Measurements from ENCODE around the gene KCTD20.

The KCTD20 gene

GRCh38 chr6:36442671-36443470 is at the start of gene KCTD20, which contains the start of gene PXT1:
KCTD20 (plus strand) TSS chr6:36443000; CDS start chr6:36470098, 27,098 bp downstream.
PXT1 (minus strand) TSS chr6:36442854; CDS start chr6:36426082, 16,772 bp downstream.
- TF ChIP-seq ZBTB7A (IDR thresholded peaks at IDR 0.05; ENCODE audit: low read depth) (peak; percentile 79; the same call in 1 of the 2 replicates), MAX (IDR thresholded peaks at IDR 0.05) (peak; percentile 74), EP300 (IDR thresholded peaks at IDR 0.05; ENCODE audit: borderline replicate concordance) (no peak), TEAD4 (IDR thresholded peaks at IDR 0.05) (peak; percentile 32), TAF1 (IDR thresholded peaks at IDR 0.05; ENCODE audit: low read depth) (peak; percentile 69; the same call in 1 of the 2 replicates), YY1 (IDR thresholded peaks at IDR 0.05; ENCODE audit: low read depth) (peak; percentile 17; the same call in 1 of the 2 replicates), TCF12 (IDR thresholded peaks at IDR 0.05; ENCODE audit: low read depth) (no peak)

DNA sequence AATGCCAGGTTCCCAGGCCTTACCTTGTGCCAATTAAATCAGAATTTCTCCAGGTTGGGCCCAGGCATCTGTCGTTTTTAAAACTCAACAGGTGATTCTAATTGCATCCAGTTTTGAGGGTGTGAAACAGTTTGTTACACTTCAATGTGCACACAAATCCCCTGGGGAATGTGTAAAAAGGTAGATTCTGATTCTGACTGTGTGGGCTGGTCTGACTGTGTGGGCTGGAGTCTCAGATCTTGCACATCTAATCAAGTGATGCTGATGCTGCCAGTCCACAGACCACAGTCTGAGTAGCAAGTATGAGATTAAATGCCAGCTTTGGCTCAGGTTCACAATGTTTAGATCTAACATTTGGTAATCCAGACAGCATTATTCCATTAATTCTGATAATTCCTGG is 42.8 kb upstream of the KCTD20 start:
- TF ChIP-seq YY1 (IDR thresholded peaks at IDR 0.05; ENCODE audit: low read depth) (no peak), FOXM1 (IDR thresholded peaks at IDR 0.05; ENCODE audit: borderline replicate concordance, low read depth) (no peak), CEBPB (IDR thresholded peaks at IDR 0.05) (no peak), EP300 (IDR thresholded peaks at IDR 0.05; ENCODE audit: borderline replicate concordance) (no peak)

- TF ChIP-seq, protein P1, sequence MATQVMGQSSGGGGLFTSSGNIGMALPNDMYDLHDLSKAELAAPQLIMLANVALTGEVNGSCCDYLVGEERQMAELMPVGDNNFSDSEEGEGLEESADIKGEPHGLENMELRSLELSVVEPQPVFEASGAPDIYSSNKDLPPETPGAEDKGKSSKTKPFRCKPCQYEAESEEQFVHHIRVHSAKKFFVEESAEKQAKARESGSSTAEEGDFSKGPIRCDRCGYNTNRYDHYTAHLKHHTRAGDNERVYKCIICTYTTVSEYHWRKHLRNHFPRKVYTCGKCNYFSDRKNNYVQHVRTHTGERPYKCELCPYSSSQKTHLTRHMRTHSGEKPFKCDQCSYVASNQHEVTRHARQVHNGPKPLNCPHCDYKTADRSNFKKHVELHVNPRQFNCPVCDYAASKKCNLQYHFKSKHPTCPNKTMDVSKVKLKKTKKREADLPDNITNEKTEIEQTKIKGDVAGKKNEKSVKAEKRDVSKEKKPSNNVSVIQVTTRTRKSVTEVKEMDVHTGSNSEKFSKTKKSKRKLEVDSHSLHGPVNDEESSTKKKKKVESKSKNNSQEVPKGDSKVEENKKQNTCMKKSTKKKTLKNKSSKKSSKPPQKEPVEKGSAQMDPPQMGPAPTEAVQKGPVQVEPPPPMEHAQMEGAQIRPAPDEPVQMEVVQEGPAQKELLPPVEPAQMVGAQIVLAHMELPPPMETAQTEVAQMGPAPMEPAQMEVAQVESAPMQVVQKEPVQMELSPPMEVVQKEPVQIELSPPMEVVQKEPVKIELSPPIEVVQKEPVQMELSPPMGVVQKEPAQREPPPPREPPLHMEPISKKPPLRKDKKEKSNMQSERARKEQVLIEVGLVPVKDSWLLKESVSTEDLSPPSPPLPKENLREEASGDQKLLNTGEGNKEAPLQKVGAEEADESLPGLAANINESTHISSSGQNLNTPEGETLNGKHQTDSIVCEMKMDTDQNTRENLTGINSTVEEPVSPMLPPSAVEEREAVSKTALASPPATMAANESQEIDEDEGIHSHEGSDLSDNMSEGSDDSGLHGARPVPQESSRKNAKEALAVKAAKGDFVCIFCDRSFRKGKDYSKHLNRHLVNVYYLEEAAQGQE (IDR thresholded peaks at IDR 0.05; ENCODE audit: low read depth): no peak
- no peak for TF ChIP-seq ZBTB7A (IDR thresholded peaks at IDR 0.05; ENCODE audit: low read depth)
- TF ChIP-seq YY1 (IDR thresholded peaks at IDR 0.05; ENCODE audit: low read depth): no peak
- no peak for TF ChIP-seq CREB1 (IDR thresholded peaks at IDR 0.05; ENCODE audit: low read depth)
- no peak for TF ChIP-seq CEBPB (IDR thresholded peaks at IDR 0.05)
- TF ChIP-seq NFIC (IDR thresholded peaks at IDR 0.05): no peak
- no peak for TF ChIP-seq EP300 (IDR thresholded peaks at IDR 0.05; ENCODE audit: borderline replicate concordance)
- no peak for TF ChIP-seq TCF12 (IDR thresholded peaks at IDR 0.05; ENCODE audit: low read depth)
- TF ChIP-seq EGR1 (IDR thresholded peaks at IDR 0.05): no peak
- TF ChIP-seq MAX (IDR thresholded peaks at IDR 0.05): no peak
- TF ChIP-seq FOXM1 (IDR thresholded peaks at IDR 0.05; ENCODE audit: borderline replicate concordance, low read depth): no peak
- TF ChIP-seq RAD21 (IDR thresholded peaks at IDR 0.05; ENCODE audit: low read depth): no peak
- TF ChIP-seq, protein P2, sequence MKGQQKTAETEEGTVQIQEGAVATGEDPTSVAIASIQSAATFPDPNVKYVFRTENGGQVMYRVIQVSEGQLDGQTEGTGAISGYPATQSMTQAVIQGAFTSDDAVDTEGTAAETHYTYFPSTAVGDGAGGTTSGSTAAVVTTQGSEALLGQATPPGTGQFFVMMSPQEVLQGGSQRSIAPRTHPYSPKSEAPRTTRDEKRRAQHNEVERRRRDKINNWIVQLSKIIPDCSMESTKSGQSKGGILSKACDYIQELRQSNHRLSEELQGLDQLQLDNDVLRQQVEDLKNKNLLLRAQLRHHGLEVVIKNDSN (IDR thresholded peaks at IDR 0.05): no peak
- TF ChIP-seq TAF1 (IDR thresholded peaks at IDR 0.05; ENCODE audit: low read depth): no peak
- no peak for TF ChIP-seq TEAD4 (IDR thresholded peaks at IDR 0.05)
Observed at GRCh38 chr6:36402481-36402880, 40.3 kb upstream of the KCTD20 start.

DNA sequence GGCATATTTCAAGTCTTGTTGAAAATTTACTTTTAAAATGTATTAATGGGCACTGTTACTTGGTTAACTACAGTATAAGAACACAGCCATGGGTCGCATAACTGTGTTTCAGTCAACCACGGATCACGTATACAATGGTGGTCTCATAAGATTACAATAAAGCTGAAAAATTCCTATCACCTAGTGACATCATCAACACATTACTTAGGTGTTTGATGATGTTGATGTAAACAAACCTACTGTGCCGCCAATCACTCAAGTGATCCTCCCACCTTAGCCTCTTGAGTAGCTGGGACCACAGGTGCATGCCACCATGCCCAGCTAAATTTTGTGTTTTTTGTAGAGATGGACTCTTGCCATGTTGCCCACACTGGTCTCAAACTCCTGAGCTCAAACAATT is 38.6 kb upstream of the KCTD20 start:
- no peak for TF ChIP-seq FOXM1 (IDR thresholded peaks at IDR 0.05; ENCODE audit: borderline replicate concordance, low read depth)
- no peak for TF ChIP-seq EP300 (IDR thresholded peaks at IDR 0.05; ENCODE audit: borderline replicate concordance)
- no peak for TF ChIP-seq EGR1 (IDR thresholded peaks at IDR 0.05)
- TF ChIP-seq, protein P2 (IDR thresholded peaks at IDR 0.05): no peak
- TF ChIP-seq NFIC (IDR thresholded peaks at IDR 0.05): no peak

DNA sequence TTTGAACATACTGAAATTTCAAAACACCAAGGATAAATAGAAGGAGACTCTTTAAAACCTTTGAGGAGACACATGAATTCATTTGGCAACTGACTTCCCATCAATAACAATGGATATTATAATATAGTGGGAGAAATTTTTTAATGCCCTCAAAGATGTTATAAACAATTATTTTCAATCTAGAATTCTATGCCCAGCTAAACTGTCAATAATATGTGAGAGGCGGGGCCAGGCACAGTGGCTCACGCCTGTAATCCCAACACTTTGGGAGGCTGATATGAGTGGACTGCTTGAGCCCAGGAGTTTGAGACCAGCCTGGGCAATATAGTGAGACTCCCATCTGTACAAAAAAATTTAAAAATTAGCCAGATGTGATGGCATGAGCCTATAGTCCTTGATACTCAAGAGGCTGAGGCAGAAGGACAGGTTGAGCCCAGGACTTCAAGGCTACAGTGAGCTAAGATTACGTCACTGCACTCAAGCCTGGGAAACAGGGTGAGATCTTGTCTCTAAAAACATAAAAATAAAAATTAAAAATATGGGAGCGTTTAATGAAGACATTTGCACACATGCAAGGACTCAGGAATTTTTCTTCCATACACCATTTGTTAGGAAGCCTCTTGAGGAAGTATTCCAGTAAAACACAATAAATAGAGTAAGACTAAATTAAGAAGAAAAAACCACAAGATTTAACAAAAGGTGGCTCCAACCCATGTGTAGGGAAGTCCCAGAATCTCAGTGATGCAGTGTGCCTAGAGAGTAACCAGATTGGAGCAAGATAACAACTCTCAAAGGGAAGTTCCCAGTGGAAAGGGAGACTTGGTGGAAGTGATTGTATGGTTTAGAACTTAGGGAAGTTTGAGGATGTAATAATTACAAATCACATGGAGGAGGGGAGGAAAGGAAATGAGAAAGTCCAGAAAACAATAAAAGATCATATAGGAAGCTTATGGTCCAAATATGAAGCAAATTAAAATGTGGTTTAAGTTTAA is 29.0 kb upstream of the KCTD20 start:
- TF ChIP-seq MAX (IDR thresholded peaks at IDR 0.05) (no peak), NFIC (IDR thresholded peaks at IDR 0.05) (no peak), EGR1 (IDR thresholded peaks at IDR 0.05) (no peak), TCF12 (IDR thresholded peaks at IDR 0.05; ENCODE audit: low read depth) (no peak), ZBTB7A (IDR thresholded peaks at IDR 0.05; ENCODE audit: low read depth) (no peak), YY1 (IDR thresholded peaks at IDR 0.05; ENCODE audit: low read depth) (no peak), CEBPB (IDR thresholded peaks at IDR 0.05) (no peak), RAD21 (IDR thresholded peaks at IDR 0.05; ENCODE audit: low read depth) (no peak), TAF1 (IDR thresholded peaks at IDR 0.05; ENCODE audit: low read depth) (no peak), TEAD4 (IDR thresholded peaks at IDR 0.05) (no peak), FOXM1 (IDR thresholded peaks at IDR 0.05; ENCODE audit: borderline replicate concordance, low read depth) (no peak), EP300 (IDR thresholded peaks at IDR 0.05; ENCODE audit: borderline replicate concordance) (no peak), CREB1 (IDR thresholded peaks at IDR 0.05; ENCODE audit: low read depth) (no peak)
- TF ChIP-seq, protein P2 (IDR thresholded peaks at IDR 0.05): no peak
- TF ChIP-seq, protein P1 (IDR thresholded peaks at IDR 0.05; ENCODE audit: low read depth): no peak
